Fibroblast of the aortic adventitia (primary cell): ENCODE measurements around the gene MACROH2A1. TPM values are rescaled to one million over a fixed set of nuclear protein-coding genes. Genes with fewer than 3 reads are reported as not detected.

Experiments
- DNase-seq: peaks from one replicate; pipeline ENCODE4 v3.0.0-alpha.2; 2010; ENCODE audit warnings: low read depth
- H3K4me3 ChIP-seq: 2 replicates; pipeline ENCODE4 v1.5.1; 2011; ENCODE audit warnings: low read depth, mild to moderate bottlenecking, control low read depth, low read length, moderate library complexity
- CTCF ChIP-seq: IDR thresholded peaks from 2 replicates; pipeline ENCODE4 v1.5.1; 2011; ENCODE audit warnings: mild to moderate bottlenecking, low read length, control low read depth, inconsistent platforms; ENCODE audit not compliant: insufficient read depth
- total RNA-seq: library from RNA; depleted of rRNA; stranded (reverse); fragments of >200 nt; gene quantifications from 2 replicates; pipeline ENCODE4 v1.2.3, GENCODE V29; 2012; ENCODE audit warnings: low replicate concordance

The MACROH2A1 gene
- total RNA-seq, 1 donor: 116 TPM

GRCh38 chr5:135312255-135312935, 86.6 kb downstream of the MACROH2A1 start:
- no peak for DNase-seq
- no peak overlapping the region for H3K4me3 ChIP-seq
- TF ChIP-seq CTCF: no peak

GRCh38 chr5:135310328-135310989, 88.6 kb downstream of the MACROH2A1 start:
- no peak for TF ChIP-seq CTCF
- DNase-seq: peak; percentile 31
- no peak overlapping the region for H3K4me3 ChIP-seq

- no peak for DNase-seq
- H3K4me3 ChIP-seq: no peak overlapping the region
- TF ChIP-seq CTCF: no peak
These were observed 89.4 kb downstream of the MACROH2A1 start for GRCh38 chr5:135309391-135310327.

- no peak for DNase-seq
- TF ChIP-seq CTCF: no peak
- no peak overlapping the region for H3K4me3 ChIP-seq
These were observed 90.3 kb downstream of the MACROH2A1 start for GRCh38 chr5:135308752-135309151.

- TF ChIP-seq CTCF: no peak
- peak; percentile 9 for DNase-seq
- no peak overlapping the region for H3K4me3 ChIP-seq
These were observed 90.8 kb downstream of the MACROH2A1 start for GRCh38 chr5:135308245-135308644.

- no peak for DNase-seq
- no peak for TF ChIP-seq CTCF
- no peak overlapping the region for H3K4me3 ChIP-seq
These were observed 91.7 kb downstream of the MACROH2A1 start for GRCh38 chr5:135307143-135307903.
